HG02798 (cell line): ENCODE data around the gene PSMB10.
"Not testable (repeated sequence)": the region's sequence is repeated elsewhere in the genome, so short reads cannot be mapped to it uniquely, and the experiment has no call there.

ENCODE experiments used
- ATAC-seq: cut with Tn5 transposase; IDR thresholded peaks from one replicate; pipeline ENCODE4 v1.9.1; 2021; ENCODE audit warnings: mild to moderate bottlenecking; ENCODE audit not compliant: unreplicated experiment, poor library complexity

PSMB10 gene

GRCh38 chr16:67943256-67943618, 6.6 kb upstream of the PSMB10 start:
- no peak for ATAC-seq

- no peak for ATAC-seq
Observed at GRCh38 chr16:67942510-67943255, 6.0 kb upstream of the PSMB10 start.

GRCh38 chr16:67942200-67942509, 5.5 kb upstream of the PSMB10 start:
- no peak for ATAC-seq

GRCh38 chr16:67941469-67942199, 5.0 kb upstream of the PSMB10 start:
- no peak for ATAC-seq

- ATAC-seq, result no peak
Observed at GRCh38 chr16:67940446-67941089, 3.9 kb upstream of the PSMB10 start.

- no peak for ATAC-seq
Observed at GRCh38 chr16:67939507-67940445, 3.1 kb upstream of the PSMB10 start.

GRCh38 chr16:67937713-67938112, 1.1 kb upstream of the PSMB10 start:
- not testable (repeated sequence) for ATAC-seq

- peak; percentile 57 for ATAC-seq
Observed at GRCh38 chr16:67936880-67937605, 393 bp upstream of the PSMB10 start.

- ATAC-seq, result peak; percentile 94
Observed at GRCh38 chr16:67935402-67936123, 1.1 kb downstream of the PSMB10 start.

GRCh38 chr16:67935101-67935401, 1.6 kb downstream of the PSMB10 start:
- ATAC-seq, result no peak

GRCh38 chr16:67934306-67935100, 2.1 kb downstream of the PSMB10 start:
- ATAC-seq, result no peak

- ATAC-seq, result no peak
Observed at GRCh38 chr16:67933805-67934204, 2.8 kb downstream of the PSMB10 start.

- no peak for ATAC-seq
Observed at GRCh38 chr16:67932462-67932840, 4.2 kb downstream of the PSMB10 start.

- ATAC-seq, result no peak
Observed at GRCh38 chr16:67931712-67932461, 4.8 kb downstream of the PSMB10 start, which contains the start of gene CTRL. TSS of gene CTRL (minus strand) at chr16:67931862. CDS start at chr16:67931852, 10 bp downstream.

GRCh38 chr16:67930678-67931211, 5.9 kb downstream of the PSMB10 start:
- ATAC-seq, result no peak

GRCh38 chr16:67930191-67930590, 6.5 kb downstream of the PSMB10 start:
- no peak for ATAC-seq

- no peak for ATAC-seq
Observed at GRCh38 chr16:67928561-67929364, 7.9 kb downstream of the PSMB10 start.
